Thyroid gland (tissue), 4 donors: ENCODE measurements around the gene ISX.

ENCODE experiments used
- CTCF ChIP-seq, 6 experiments: fragments of 200-600 bp in 3 of 6; fragments of 450-650 bp in 3 of 6; sonication (generic) in 3 of 6; IDR thresholded peaks; one replicate each; pipeline ENCODE4 v1.5.1; 2016 to 2019; ENCODE audit warnings: antibody characterized with exemption in 6 of 6, mild to moderate bottlenecking in 2 of 6, inconsistent platforms in 1 of 6, moderate library complexity in 1 of 6
- POLR2A ChIP-seq, 2 donors: fragments of 450-650 bp; IDR thresholded peaks; one replicate each; pipeline ENCODE4 v1.6.1; 2017; ENCODE audit warnings: antibody characterized with exemption in 2 of 2, mild to moderate bottlenecking in 2 of 2, moderate library complexity in 1 of 2

GRCh38 chr22:35043252-35043933 lies 22.6 kb upstream of the ISX start:
- TF ChIP-seq CTCF (IDR thresholded peaks at IDR 0.05): no peak
- TF ChIP-seq POLR2A (IDR thresholded peaks at IDR 0.05): no peak
